GM12878 (cell line): Measurements from ENCODE around the gene ZBTB4. TPM values are rescaled to one million over a fixed set of nuclear protein-coding genes. Genes with fewer than 3 reads are reported as not detected.
A peak's percentile ranks its signal among the peaks of the same experiment; 100 is the strongest.

Experiments
- CBFB ChIP-seq: IDR thresholded peaks from 2 replicates; pipeline ENCODE4 v1.6.1; 2016; ENCODE audit warnings: antibody characterized with exemption, low read depth
- CREB1 ChIP-seq: IDR thresholded peaks from 2 replicates; pipeline ENCODE4 v1.6.1; 2012; ENCODE audit warnings: low read depth, mild to moderate bottlenecking, inconsistent platforms
- CREM ChIP-seq: IDR thresholded peaks from 2 replicates; pipeline ENCODE4 v1.6.1; 2014; ENCODE audit warnings: antibody characterized with exemption, low read depth
- ETV6 ChIP-seq, 2 experiments: fragments of 450-650 bp in 1 of 2; IDR thresholded peaks in 1 of 2; conservative IDR thresholded peaks in 1 of 2; 2 replicates each; pipeline ENCODE4 v1.6.1; 2014; ENCODE audit warnings: antibody characterized with exemption in 1 of 2, borderline replicate concordance in 1 of 2, low read depth in 1 of 2, mild to moderate bottlenecking in 1 of 2, moderate library complexity in 1 of 2
- HDAC2 ChIP-seq: fragments of 200-600 bp; sonication (generic); IDR thresholded peaks from 2 replicates; pipeline ENCODE4 v1.6.1; 2017
- LARP7 ChIP-seq: fragments of 450-650 bp; IDR thresholded peaks from 2 replicates; pipeline ENCODE4 v1.6.1; 2017; ENCODE audit warnings: mild to moderate bottlenecking
- MEF2B ChIP-seq: fragments of 450-650 bp; IDR thresholded peaks from 2 replicates; pipeline ENCODE4 v1.6.1; 2018; ENCODE audit warnings: mild to moderate bottlenecking, moderate library complexity; ENCODE audit not compliant: partially characterized antibody, poor library complexity, severe bottlenecking
- MTA2 ChIP-seq: fragments of 450-650 bp; IDR thresholded peaks from 2 replicates; pipeline ENCODE4 v1.6.1; 2016; ENCODE audit warnings: low read depth, mild to moderate bottlenecking, moderate library complexity
- MYC ChIP-seq: IDR thresholded peaks from 2 replicates; pipeline ENCODE4 v1.6.1; 2011; ENCODE audit warnings: mild to moderate bottlenecking, low read length, moderate library complexity, inconsistent platforms; ENCODE audit not compliant: insufficient read depth, insufficient replicate concordance, insufficient read length, severe bottlenecking
- NBN ChIP-seq: fragments of 450-650 bp; IDR thresholded peaks from 2 replicates; pipeline ENCODE4 v1.6.1; 2016
- NFYB ChIP-seq: IDR thresholded peaks from 2 replicates; pipeline ENCODE4 v1.6.1; 2011; ENCODE audit warnings: low read depth, mild to moderate bottlenecking, low read length, improper control_type of control experiment, moderate library complexity; ENCODE audit not compliant: insufficient read depth
- PAX8 ChIP-seq: fragments of 450-650 bp; IDR thresholded peaks from 2 replicates; pipeline ENCODE4 v1.6.1; 2017; ENCODE audit warnings: mild to moderate bottlenecking, moderate library complexity
- RFX5 ChIP-seq: IDR thresholded peaks from 2 replicates; pipeline ENCODE4 v1.6.1; 2011; ENCODE audit warnings: low read depth, low read length, improper control_type of control experiment
- SP1 ChIP-seq: IDR thresholded peaks from one replicate; pipeline ENCODE4 v1.6.1; 2011; ENCODE audit warnings: low read depth, low read length
- TCF12 ChIP-seq: IDR thresholded peaks from 2 replicates; pipeline ENCODE4 v1.6.1; 2011; ENCODE audit warnings: low read depth, mild to moderate bottlenecking, low read length
- TCF7 ChIP-seq: IDR thresholded peaks from 2 replicates; pipeline ENCODE4 v1.6.1; 2014; ENCODE audit warnings: antibody characterized with exemption, borderline replicate concordance
- ZNF207 ChIP-seq: fragments of 450-650 bp; IDR thresholded peaks from 2 replicates; pipeline ENCODE4 v1.6.1; 2014; ENCODE audit warnings: antibody characterized with exemption, mild to moderate bottlenecking, borderline replicate concordance
- ZNF384 ChIP-seq: IDR thresholded peaks from 2 replicates; pipeline ENCODE4 v1.6.1; 2012; ENCODE audit warnings: low read depth, mild to moderate bottlenecking, low read length, improper control_type of control experiment, borderline replicate concordance
- polyA plus RNA-seq, 11 experiments: library from polyadenylated mRNA; depleted of rRNA in 4 of 11; unstranded in 6 of 11; stranded (reverse) in 5 of 11; fragments of >200 nt; fragmentation: Nextera tagmentation in 4 of 11; fragmentation: Illumina TruSeq in 1 of 11; extraction: Ambion mirVana in 4 of 11; extraction: Trizol in 1 of 11; gene quantifications; 1 replicate in 1 of 11; 2 replicates in 10 of 11; pipeline versions ENCODE4 v1.2.1 to v1.2.3, GENCODE V29; 2011 to 2016; ENCODE audit warnings: inconsistent platforms in 2 of 11, missing spikeins in 2 of 11, low read depth in 1 of 11
- total RNA-seq, 4 experiments: library from RNA; depleted of rRNA in 3 of 4; stranded (reverse); fragments of >200 nt in 3 of 4; fragmentation: Illumina TruSeq in 1 of 4; extraction: Trizol in 1 of 4; gene quantifications; 2 replicates each; pipeline versions ENCODE4 v1.2.1 to v1.2.3, GENCODE V29; 2013 to 2021
- TF ChIP-seq, protein P1 (sequence below): IDR thresholded peaks from 2 replicates; pipeline ENCODE4 v1.6.1; 2011; ENCODE audit warnings: borderline replicate concordance, low read depth, mild to moderate bottlenecking, moderate library complexity, mixed read lengths, low read length; ENCODE audit not compliant: insufficient read depth; ENCODE audit errors: extremely low read length
- TF ChIP-seq, protein P2 (sequence below): IDR thresholded peaks from 2 replicates; pipeline ENCODE4 v1.6.1; 2012; ENCODE audit warnings: low read length, inconsistent platforms
- TF ChIP-seq, protein P3 (sequence below): IDR thresholded peaks from 2 replicates; pipeline ENCODE4 v1.6.1; 2011; ENCODE audit warnings: borderline replicate concordance, low read depth, mild to moderate bottlenecking, moderate library complexity, low read length; ENCODE audit not compliant: insufficient read depth, poor library complexity, severe bottlenecking
- TF ChIP-seq, protein P4 (sequence below): fragments of 450-650 bp; IDR thresholded peaks from 2 replicates; pipeline ENCODE4 v1.6.1; 2017; ENCODE audit warnings: mild to moderate bottlenecking

ZBTB4 gene
- total and polyA plus RNA-seq, 10 of the 15 experiments (the other 5 are each of a cell fraction or from before 2014, with no cell fraction given), result 2.0 to 14.9 (median 6.9) TPM

DNA sequence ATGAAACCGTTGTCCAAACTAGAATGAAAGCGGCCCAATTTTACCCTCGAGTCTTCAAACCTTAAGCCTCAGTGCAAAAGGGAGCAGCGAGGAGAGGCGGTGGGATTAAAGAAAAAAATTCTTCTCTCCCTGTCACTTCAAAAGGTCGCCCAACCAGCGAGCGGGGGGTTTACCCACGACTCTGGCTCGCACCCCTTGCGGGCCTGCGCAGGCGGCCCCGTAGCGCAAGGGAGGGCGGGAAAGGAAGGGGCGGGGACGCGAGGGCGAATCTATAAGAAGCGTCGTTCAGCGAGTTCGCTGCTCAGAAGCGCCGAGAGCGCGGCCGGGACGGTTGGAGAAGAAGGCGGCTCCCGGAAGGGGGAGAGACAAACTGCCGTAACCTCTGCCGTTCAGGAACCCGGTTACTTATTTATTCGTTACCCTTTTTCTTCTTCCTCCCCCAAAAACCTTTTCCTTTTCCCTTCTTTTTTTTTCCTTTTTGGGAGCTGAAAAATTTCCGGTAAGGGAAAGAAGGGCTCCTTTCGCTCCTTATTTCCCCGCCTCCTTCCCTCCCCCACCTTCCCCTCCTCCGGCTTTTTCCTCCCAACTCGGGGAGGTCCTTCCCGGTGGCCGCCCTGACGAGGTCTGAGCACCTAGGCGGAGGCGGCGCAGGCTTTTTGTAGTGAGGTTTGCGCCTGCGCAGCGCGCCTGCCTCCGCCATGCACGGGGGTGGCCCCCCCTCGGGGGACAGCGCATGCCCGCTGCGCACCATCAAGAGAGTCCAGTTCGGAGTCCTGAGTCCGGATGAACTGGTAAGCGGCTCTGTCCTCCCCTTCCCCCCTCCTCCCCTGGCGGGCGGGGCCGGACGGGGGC lies 4.9 kb upstream of the ZBTB4 start, which contains the start of gene POLR2A (continued):
- TF ChIP-seq, protein P1, sequence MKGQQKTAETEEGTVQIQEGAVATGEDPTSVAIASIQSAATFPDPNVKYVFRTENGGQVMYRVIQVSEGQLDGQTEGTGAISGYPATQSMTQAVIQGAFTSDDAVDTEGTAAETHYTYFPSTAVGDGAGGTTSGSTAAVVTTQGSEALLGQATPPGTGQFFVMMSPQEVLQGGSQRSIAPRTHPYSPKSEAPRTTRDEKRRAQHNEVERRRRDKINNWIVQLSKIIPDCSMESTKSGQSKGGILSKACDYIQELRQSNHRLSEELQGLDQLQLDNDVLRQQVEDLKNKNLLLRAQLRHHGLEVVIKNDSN, result no peak
- TF ChIP-seq NBN (peak; percentile 99), RFX5 (peak; percentile 35; the same call in 1 of the 2 replicates), TCF7 (no peak), ZNF384 (no peak; the same call in 1 of the 2 replicates), LARP7 (no peak), NFYB (peak; percentile 60; the same call in 1 of the 2 replicates), MYC (peak; percentile 18), PAX8 (no peak), TCF12 (peak; percentile 93), SP1 (peak; percentile 81), CBFB (peak; percentile 100), MEF2B (peak; percentile 57), MTA2 (peak; percentile 78), CREM (peak; percentile 55; the same call in 1 of the 2 replicates), ETV6 (conservative IDR thresholded peaks at IDR 0.05 in 1 of 2, IDR thresholded peaks at IDR 0.05 in 1 of 2; ENCODE audit: borderline replicate concordance in 1 of 2, low read depth in 1 of 2) (peak in 1 of 2 experiments; percentile 3; a peak in 2 of 4 replicates), HDAC2 (no peak), CREB1 (peak; percentile 69; the same call in 1 of the 2 replicates), ZNF207 (0 out of 2 replicates have a peak, but pooled peaks have one; percentile 24)
- TF ChIP-seq, protein P2, sequence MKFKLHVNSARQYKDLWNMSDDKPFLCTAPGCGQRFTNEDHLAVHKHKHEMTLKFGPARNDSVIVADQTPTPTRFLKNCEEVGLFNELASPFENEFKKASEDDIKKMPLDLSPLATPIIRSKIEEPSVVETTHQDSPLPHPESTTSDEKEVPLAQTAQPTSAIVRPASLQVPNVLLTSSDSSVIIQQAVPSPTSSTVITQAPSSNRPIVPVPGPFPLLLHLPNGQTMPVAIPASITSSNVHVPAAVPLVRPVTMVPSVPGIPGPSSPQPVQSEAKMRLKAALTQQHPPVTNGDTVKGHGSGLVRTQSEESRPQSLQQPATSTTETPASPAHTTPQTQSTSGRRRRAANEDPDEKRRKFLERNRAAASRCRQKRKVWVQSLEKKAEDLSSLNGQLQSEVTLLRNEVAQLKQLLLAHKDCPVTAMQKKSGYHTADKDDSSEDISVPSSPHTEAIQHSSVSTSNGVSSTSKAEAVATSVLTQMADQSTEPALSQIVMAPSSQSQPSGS, result peak; percentile 2; the same call in 1 of the 2 replicates
- TF ChIP-seq, protein P3, sequence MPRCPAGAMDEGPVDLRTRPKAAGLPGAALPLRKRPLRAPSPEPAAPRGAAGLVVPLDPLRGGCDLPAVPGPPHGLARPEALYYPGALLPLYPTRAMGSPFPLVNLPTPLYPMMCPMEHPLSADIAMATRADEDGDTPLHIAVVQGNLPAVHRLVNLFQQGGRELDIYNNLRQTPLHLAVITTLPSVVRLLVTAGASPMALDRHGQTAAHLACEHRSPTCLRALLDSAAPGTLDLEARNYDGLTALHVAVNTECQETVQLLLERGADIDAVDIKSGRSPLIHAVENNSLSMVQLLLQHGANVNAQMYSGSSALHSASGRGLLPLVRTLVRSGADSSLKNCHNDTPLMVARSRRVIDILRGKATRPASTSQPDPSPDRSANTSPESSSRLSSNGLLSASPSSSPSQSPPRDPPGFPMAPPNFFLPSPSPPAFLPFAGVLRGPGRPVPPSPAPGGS, result peak; percentile 91
- TF ChIP-seq, protein P4, sequence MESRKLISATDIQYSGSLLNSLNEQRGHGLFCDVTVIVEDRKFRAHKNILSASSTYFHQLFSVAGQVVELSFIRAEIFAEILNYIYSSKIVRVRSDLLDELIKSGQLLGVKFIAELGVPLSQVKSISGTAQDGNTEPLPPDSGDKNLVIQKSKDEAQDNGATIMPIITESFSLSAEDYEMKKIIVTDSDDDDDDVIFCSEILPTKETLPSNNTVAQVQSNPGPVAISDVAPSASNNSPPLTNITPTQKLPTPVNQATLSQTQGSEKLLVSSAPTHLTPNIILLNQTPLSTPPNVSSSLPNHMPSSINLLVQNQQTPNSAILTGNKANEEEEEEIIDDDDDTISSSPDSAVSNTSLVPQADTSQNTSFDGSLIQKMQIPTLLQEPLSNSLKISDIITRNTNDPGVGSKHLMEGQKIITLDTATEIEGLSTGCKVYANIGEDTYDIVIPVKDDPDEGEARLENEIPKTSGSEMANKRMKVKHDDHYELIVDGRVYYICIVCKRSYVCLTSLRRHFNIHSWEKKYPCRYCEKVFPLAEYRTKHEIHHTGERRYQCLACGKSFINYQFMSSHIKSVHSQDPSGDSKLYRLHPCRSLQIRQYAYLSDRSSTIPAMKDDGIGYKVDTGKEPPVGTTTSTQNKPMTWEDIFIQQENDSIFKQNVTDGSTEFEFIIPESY, result no peak; the same call in 1 of the 2 replicates
